HG02970 (cell line): ENCODE results near the gene HMGN3.
"Not testable (repeated sequence)": the region's sequence is repeated elsewhere in the genome, so short reads cannot be mapped to it uniquely, and the experiment has no call there.

ENCODE experiments used
- ATAC-seq: cut with Tn5 transposase; IDR thresholded peaks from one replicate; pipeline ENCODE4 v1.9.1; 2021; ENCODE audit warnings: mild to moderate bottlenecking, moderate library complexity, moderate number of reproducible peaks; ENCODE audit not compliant: unreplicated experiment, low FRiP score

The HMGN3 gene

DNA sequence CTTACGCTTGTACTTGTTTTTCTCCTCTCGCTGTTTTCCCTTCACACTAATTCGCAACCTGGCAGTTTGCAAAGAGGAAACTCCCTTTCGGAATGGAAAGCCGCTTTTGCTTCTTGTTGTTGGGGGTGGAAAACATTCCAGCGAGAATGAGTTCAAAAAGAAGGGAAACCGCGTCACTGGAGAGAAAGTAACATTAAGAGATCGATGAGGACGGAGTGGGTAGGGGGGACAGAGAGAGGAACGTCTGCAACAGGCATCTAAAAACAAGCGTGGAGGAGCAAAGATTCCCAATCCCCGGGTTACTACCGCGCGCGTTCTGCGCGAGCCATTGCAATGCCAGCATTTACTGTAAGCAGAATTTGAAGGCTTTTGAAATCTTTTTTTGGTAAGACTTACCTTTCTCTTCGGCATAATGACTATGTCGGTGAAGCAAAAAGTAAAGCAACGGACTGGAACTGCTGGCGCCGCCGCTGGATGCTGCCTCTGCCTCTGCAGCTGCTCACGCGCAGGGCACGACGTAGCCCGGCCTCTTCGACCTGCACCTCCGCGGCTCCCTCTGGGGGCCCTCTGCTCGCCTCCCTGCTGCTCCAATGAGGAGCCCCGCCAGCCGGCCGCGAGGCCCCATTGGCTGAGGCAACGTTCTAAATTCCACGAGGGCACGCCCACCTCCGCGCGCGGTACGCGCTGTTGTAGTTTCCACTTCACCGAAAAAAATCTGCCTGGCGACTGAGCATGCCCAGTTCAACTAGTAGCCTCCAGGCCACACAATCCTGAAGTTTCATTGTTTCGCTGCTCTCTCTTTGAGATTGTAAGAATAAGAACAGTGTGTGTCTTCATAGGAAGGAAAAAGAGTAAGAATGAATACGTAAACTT is at the start of gene HMGN3:
HMGN3 (minus strand) TSS at position 533 of the 873 bp plus-strand sequence.
- peak; percentile 98 for ATAC-seq

DNA sequence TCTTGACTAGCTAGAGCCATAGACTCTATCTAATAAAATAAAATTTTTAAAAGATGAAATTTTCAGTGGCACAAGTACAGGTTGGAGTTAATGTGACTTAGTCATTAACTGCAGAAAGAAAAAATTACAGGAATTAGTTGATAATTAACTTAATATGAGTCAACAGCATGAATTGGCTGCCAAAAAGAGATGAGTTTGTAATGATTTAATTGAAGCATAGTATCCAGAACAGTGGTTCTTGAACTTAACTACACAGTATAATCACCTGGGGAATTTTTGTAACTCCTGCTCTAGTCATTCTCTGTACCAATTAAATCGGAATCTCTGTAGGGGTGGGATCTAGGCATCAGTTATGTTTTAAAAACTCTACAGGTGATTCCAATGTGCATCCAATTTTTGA is 46.3 kb upstream of the HMGN3 start:
- ATAC-seq = no peak

DNA sequence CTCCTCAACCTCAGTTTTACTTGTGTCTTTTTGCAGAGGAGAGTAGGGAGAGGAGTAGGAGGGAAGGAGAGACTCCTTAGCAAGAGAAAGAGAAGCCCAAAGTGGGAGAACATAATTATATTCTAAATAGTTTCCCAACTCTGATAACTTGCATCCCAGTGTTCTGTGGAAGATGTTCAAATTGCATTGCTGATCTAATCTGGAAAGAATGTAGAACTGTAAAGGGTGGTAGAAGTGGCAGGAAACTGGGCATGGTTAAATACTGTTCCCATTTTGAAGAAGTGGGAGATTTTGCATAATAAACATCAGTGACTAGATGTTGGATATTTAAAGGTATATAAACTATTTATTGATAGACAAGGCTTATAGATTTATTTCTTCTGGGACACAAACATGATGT is 42.6 kb upstream of the HMGN3 start:
- ATAC-seq = no peak

DNA sequence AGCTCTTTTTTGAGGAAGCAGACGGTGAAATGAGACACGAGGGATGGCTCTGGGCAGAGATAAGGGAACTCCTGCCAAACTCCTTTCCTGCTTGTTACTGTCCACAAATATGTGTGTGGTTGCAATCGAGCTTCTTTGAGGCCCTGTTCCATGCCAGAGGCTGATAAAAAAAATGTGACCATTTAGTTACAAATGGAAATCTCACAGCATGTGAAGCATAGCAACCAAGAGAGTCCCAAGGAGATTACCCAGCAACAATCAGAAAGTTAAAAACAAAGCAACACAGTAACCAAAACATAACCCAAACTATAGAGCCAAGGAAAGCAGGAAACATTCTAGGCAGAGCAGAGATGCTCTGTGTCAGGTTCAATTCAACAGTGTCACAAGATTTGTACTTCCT is 35.4 kb upstream of the HMGN3 start:
- no peak for ATAC-seq

DNA sequence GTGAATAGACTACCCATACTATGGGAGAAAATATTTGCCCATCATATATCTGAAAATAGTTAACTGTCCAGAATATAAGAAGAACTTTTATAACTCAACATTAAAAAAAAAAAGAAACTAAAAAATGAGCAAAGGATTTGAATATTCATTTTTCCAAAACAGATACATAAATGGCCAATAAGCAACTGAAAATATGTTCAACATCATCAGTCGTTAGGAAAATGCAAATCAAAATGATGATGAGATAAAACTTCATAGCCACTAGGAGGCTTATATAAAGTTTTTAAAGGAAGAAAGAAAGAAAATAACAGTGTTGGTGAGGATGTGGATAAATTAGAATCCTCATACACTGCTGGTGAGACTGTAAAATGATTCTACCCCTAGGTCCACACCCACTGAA is 32.6 kb upstream of the HMGN3 start:
- no peak for ATAC-seq

DNA sequence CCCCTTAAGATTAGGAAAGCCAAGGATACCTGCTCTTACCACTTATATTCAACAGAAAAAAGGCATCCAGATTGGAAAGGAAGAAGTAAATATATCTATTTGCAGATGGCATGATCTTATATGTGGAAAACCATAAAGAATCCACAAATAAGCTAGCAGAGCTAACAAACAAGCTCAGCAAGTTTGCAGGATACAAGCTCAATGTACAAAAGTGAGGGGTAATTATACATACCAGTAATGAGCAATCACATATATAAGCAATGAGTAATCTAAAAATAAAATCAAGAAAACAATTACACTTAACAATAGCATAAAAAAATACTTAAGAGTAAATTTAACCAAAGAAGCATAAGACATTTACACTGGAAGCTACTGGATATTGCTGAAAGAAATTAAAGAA is 31.6 kb upstream of the HMGN3 start:
- no peak for ATAC-seq

DNA sequence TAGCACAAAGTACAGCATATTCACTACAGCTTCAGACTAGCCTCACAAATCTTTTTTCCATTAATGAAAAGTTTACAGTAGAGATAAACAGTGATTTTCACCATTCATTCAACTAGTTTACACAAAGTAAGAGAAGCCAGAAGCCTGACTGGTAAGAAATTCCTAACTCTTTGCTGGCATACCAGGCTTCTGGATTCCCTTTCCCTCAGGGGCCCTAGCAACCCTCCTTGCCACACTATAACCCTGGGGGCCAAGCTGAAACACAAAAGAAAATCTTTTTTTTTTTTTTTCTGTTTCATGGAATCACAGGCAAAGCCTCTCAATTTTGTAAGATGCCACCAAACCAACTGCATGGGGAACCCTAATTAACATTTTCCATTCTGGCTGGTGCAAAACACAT is 28.9 kb upstream of the HMGN3 start:
- ATAC-seq = no peak

DNA sequence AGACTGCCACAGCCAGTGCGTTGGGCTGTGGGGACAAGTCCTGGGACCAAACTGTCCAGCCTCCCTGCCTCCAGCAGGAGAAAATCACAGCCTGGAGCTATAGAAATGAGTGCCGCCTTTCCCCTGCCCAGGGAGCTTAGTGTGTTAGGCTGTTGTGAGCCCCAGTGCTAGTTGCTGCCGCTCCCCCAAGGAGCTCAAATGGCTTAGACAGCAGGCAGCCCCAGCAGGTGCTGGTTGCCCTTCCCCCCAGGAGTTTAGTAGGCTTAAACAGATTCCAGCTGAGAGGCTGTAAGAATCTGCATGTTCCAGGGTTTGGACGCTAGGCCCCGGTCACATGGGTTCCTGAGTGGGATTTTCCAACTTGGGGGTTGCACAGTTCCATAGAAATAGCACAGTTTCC is 27.2 kb upstream of the HMGN3 start:
- ATAC-seq = no peak

DNA sequence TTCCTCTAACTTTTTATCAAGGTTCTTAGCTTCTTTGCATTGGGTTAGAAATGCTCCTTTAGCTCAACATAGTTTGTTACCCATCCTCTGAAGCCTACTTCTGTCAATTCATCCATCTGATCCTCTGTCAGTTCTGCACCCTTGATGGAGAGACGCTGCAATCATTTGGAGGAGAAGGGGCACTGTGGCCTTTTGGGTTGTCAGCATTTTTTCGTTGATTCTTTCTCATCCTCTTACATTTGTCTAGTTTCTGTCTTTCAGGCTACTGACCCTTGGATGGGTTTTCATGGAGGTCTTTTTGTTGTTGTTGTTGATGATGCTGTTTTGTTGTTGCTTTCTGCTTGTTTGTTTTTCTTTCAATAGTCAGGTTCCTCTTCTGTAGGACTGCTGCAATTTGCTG is 26.3 kb upstream of the HMGN3 start:
- ATAC-seq = no peak

DNA sequence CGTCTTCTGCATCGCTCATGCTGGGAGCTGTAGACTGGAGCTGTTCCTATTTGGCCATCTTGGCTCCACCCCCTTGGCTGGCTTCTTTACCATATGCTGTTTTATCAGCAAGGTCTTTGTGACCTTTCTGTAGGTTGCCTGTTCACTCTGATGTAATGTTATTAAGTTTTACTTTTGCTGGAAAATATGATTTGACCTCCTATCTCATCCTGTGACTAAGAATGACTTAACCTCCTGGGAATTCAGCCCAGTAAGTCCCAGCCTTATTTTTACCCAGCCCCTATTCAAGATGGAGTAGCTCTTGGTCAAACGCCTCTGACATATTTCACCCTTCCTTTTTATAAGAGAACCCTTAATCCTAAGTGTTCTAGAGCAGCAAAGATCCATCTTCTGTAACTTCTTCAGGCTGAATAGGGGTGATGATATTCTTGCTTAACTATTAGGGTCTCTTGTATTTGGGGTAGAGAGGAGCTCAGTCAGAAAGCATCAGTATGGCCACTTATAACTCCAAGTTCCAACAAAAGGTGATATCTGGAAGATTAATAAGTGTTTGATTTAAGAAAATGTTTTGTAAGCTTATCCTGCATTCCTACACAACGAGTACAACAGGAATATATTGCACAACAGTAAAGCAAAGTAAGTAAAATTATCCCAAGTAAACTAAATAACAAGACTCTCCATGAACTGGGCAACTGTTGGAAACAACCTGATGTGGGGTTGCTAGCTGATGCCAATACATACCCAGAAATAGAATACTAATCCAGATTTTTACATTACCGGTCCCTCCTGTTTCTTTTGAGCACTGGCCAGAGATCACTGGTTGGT is 23.1 kb upstream of the HMGN3 start:
- no peak for ATAC-seq

DNA sequence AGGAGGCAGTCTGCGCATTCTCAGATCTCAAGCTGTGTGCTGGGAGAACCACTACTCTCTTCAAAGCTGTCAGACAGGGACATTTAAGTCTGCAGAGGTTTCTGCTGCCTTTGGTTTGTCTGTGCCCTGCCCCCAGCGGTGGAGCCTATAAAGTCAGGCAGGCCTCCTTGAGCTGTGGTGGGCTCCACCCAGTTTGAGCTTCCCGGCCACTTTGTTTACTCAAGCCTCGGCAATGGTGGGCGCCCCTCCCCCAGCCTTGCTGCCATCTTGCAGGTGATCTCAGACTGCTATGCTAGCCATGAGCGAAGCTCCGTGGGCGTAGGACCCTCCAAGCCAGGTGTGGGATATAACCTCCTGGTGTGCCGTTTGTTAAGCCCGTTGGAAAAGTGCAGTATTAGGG is 22.3 kb upstream of the HMGN3 start:
- not testable (repeated sequence) for ATAC-seq

DNA sequence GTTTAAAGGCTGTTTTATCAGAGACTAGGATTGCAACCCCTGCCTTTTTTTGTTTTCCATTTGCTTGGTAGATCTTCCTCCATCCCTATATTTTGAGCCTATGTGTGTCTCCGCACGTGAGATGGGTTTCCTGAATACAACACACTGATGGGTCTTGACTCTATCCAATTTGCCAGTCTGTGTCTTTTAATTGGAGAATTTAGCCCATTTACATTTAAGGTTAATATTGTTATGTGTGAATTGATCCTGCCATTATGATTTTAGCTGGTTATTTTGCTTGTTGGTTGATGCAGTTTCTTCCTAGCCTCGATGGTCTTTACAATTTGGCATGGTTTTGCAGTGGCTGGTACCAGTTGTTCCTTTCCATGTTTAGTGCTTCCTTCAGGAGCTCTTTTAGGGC is 20.6 kb upstream of the HMGN3 start:
- not testable (repeated sequence) for ATAC-seq

DNA sequence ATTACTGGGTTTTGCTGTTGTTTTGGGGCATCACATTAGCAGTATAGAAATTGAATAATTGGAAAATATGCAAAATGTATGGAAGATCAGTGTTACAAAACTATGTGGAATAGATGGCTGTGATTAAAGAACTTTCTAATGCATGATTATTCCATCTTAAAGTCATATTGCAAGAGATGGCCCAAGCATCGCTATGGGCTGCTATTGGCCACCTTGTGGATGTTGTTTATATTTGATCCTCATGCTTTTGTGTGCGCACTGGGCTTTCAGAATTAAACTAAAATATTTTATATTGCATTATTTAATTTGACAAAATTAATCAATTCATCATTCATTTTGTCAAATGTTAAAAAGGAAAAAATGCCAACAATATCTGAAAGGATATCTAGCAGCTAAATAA is 16.1 kb upstream of the HMGN3 start:
- ATAC-seq = no peak

DNA sequence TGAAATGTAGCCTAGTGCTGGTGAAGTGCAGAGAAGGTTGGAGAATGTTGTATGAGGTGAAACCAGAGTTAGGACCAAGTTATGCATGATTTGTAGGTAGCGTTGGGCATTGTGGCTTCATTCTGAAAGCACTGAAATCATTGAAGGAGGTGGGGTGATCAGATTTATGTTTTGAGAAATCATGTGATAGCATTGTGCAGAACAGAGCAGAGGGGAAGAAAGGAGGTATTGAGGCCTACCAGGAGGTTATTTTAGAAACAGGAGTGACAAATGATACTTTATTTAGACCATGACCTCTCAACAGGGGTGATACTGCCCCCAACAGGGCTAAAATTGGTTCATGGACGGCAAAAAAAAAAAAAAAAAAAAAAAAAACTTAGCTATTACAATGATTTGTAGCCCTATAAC is 15.6 kb upstream of the HMGN3 start:
- no peak for ATAC-seq

DNA sequence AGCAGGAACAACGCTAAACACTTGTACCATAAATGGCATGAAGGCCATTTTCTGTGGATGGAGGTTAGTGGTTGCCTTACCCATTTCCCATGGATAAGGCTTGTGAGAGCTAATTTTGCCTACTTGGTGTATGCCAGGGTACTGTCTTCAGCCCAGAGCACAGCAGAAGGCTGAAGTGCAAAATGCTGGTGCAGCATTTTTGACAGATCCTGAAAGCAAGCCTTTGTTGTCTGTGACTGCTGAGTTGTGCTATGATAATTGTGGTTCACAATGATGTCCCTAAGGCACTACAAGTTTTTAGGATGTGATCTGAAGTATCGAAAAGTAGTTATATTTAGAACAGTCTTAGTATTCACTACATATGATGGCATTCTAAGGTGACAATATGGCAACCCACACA is 14.7 kb upstream of the HMGN3 start:
- no peak for ATAC-seq

DNA sequence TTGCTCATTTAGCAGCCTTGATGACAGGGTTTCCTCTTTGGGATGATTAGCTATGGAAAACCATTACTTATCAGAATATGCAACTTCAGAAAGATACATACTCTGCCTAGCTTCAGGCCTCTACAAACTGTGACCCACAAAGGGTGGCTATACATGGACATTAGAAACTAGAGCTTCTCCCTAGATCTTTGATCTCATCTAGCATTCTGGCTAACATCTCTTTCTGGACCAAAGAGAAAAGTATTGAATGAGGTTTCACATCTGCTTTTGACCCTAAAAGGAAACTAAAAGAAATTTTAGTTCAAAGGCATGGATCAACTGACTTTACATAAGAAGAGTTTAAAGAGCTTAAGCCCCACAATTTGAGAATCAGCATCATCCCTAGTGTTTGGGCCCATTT is 12.4 kb upstream of the HMGN3 start:
- ATAC-seq = peak; percentile 64

DNA sequence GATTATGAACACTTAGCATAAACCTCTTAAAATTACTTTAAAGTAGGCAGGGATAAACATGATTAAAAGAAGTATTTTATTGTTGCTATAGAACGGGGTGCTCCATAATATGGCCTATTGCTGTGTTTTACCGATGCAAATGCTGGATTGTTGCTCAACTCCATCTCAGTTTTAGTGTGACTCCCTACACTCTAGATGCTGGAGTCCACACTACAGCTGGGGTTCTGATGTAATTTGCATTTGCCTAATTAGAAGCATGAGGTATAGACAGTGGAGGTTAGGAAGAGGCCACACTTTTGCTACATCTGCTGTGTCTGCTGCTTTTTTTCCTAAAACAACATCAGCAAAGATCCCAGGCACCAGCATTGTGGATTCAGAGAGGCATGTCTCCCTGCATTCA is 6.7 kb upstream of the HMGN3 start:
- no peak for ATAC-seq

DNA sequence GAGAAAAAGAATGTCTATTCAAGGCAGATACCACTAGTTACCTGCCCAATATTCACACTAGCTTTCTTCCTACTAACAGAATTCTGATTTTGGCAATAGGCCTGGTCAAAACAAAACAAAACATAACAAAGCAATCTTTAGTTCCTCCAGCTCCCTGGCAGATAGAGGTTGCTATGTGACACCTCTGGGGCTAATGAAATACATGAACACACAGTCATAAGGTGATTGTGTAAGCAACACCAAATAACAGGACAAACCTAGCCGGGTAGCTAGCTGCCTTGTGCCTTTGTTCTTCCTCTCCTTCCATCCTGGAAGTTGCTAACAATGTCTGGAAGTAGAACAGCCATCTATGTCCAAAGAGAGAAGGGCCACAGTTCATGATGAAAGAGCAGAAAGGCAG is 6.0 kb upstream of the HMGN3 start:
- ATAC-seq = no peak

DNA sequence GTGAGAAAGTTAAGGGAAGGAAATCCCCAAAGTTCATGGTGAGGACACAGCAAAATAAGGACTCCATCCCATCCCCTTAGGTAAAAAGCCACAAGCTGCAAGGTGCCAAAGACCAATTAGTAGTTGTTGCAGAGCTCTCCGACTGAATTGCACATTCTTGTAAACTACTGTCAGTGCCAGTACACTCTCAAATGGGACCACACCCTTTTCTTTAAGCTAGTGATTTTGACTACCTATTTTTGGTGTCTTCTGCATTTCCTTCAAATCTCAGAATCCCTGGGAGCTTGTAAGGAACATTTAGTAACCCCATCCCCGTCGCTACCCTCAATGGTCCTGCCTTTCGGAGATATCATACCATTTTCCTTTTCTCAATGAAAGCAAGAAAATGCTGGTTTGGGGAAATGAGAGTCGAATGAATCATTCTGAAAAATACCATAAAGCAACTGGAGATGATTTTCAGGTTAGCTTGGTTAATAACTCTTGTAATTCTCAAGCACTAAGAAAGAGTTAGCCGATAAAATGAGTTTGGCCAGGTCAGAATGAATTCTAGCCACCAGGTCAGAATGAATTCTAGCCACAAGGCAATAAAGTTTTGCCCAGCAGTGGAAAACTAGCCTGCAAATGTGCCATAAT is 5.2 kb upstream of the HMGN3 start:
- ATAC-seq = no peak

DNA sequence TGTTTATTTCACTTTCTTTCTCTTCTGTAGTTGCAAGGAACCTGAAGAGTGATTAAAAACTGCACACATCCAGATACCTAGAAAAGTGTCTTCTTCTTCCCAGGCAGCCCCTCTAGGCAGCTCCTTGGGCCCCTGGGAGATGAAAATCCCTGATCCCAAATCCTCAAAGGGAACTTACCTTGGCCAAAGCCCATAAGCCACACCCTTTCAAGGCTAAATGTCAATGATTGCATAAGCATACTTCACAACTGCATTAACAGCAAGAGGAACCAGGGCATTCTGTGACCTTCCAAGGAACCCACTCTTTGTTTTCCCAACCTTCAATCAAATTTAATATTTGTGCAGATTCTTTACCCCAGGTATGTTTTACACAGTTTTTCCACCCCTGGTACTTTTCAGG is 4.4 kb upstream of the HMGN3 start:
- no peak for ATAC-seq

DNA sequence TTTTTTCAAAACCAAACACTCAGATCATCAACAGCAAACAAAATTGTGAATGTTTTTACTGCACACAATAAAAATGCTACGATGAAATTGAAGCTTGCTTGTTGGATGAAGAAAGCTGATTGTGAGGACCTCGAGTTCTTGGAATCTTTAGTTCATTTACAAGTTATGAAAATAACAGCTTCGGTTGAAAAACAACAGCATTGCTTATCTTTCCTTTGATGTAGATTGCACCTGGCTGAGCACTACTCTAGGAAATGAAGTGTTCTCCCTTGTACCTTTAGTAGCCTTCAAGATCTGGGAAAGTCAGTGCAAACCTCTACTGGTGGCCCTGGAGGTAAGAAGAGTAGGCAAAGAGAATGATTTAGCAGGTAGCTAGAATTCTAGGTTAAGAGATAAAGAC is 2.2 kb upstream of the HMGN3 start:
- ATAC-seq = no peak
